Naive thymus-derived CD4-positive, alpha-beta T cell (primary cell): Measurements from ENCODE around the gene BSDC1. TPM values are rescaled to one million over a fixed set of nuclear protein-coding genes. Genes with fewer than 3 reads are reported as not detected.

Experiments
- ATAC-seq: fragments of 150-1000 bp; cut with Tn5 transposase; 2 replicates; pipeline ENCODE4 v1.10.0; 2021; ENCODE audit warnings: mild to moderate bottlenecking, moderate library complexity
- CTCF ChIA-PET: fragments of 350-600 bp; sonication (Branson Sonifier 250); formaldehyde crosslinking; loops from one replicate; lab custom pipeline; 2021; ENCODE audit warnings: antibody characterized with exemption; lab: Charles Lee
- POLR2A ChIA-PET: fragments of 350-600 bp; sonication (Branson Sonifier 250); formaldehyde crosslinking; loops from one replicate; lab custom pipeline; 2021; ENCODE audit warnings: antibody characterized with exemption, inconsistent platforms; lab: Charles Lee
- DNase-seq, 9 donors: peaks; one replicate each; pipeline versions ENCODE4 v3.0.0 to v3.0.0-alpha.2; 2020 to 2022; ENCODE audit warnings: mixed read lengths in 1 of 9
- H3K27ac ChIP-seq: one replicate; pipeline ENCODE4 v1.7.0; 2013; ENCODE audit warnings: mild to moderate bottlenecking, low read depth, low read length, moderate library complexity
- H3K27me3 ChIP-seq, 2 donors: one replicate each; pipeline ENCODE4 v1.7.0; 2013; ENCODE audit warnings: low read length in 2 of 2, mild to moderate bottlenecking in 2 of 2, moderate library complexity in 2 of 2; ENCODE audit not compliant: control insufficient read depth in 2 of 2, insufficient read depth in 2 of 2
- H3K36me3 ChIP-seq, 3 experiments: 1 replicate in 2 of 3; 2 replicates in 1 of 3; pipeline ENCODE4 v1.7.0; 2013; ENCODE audit warnings: low read length in 3 of 3, mild to moderate bottlenecking in 3 of 3, moderate library complexity in 1 of 3; ENCODE audit not compliant: insufficient read depth in 3 of 3, control insufficient read depth in 2 of 3
- H3K4me1 ChIP-seq, 2 donors: one replicate each; pipeline ENCODE4 v1.7.0; 2013; ENCODE audit warnings: low read length in 2 of 2, mild to moderate bottlenecking in 2 of 2, moderate library complexity in 1 of 2; ENCODE audit not compliant: control insufficient read depth in 2 of 2, insufficient read depth in 2 of 2
- H3K4me3 ChIP-seq: 2 replicates; pipeline ENCODE4 v1.7.0; 2013; ENCODE audit warnings: mild to moderate bottlenecking, low read length
- H3K9me3 ChIP-seq, 3 experiments: 1 replicate in 2 of 3; 2 replicates in 1 of 3; pipeline ENCODE4 v1.7.0; 2013; ENCODE audit warnings: low read length in 3 of 3; ENCODE audit not compliant: control insufficient read depth in 2 of 3
- H3K27ac Mint-ChIP-seq, 9 donors: one replicate each; pipeline ENCODE4 v1.8.0; 2020 to 2022; ENCODE audit warnings: mixed read lengths in 9 of 9, mild to moderate bottlenecking in 8 of 9, moderate library complexity in 5 of 9, inconsistent platforms in 2 of 9
- H3K27me3 Mint-ChIP-seq, 5 donors: one replicate each; pipeline ENCODE4 v1.8.0; 2021 to 2022; ENCODE audit warnings: mixed read lengths in 5 of 5, mild to moderate bottlenecking in 1 of 5
- H3K36me3 Mint-ChIP-seq, 5 donors: one replicate each; pipeline ENCODE4 v1.8.0; 2020 to 2022; ENCODE audit warnings: mixed read lengths in 5 of 5, mild to moderate bottlenecking in 3 of 5, inconsistent platforms in 1 of 5
- H3K4me1 Mint-ChIP-seq, 7 donors: one replicate each; pipeline ENCODE4 v1.8.0; 2020 to 2022; ENCODE audit warnings: mixed read lengths in 7 of 7, mild to moderate bottlenecking in 3 of 7, inconsistent platforms in 1 of 7
- H3K4me3 Mint-ChIP-seq, 10 donors: one replicate each; pipeline ENCODE4 v1.8.0; 2020 to 2022; ENCODE audit warnings: mild to moderate bottlenecking in 10 of 10, mixed read lengths in 10 of 10, moderate library complexity in 6 of 10, inconsistent platforms in 2 of 10
- H3K9me3 Mint-ChIP-seq, 11 donors: one replicate each; pipeline ENCODE4 v1.8.0; 2020 to 2022; ENCODE audit warnings: mixed read lengths in 11 of 11, mild to moderate bottlenecking in 4 of 11, inconsistent platforms in 1 of 11, moderate library complexity in 1 of 11
- intact Hi-C, 2 donors: fragments of 100-400 bp; cut with micrococcal nuclease; formaldehyde crosslinking; loops; one replicate each; pipeline ENCODE4 v1.15.1; 2023
- polyA plus RNA-seq, 2 donors: library from polyadenylated mRNA; unstranded; fragments of 300-500 nt; fragmentation: Illumina TruSeq; gene quantifications; one replicate each; pipeline ENCODE4 v1.2.3, GENCODE V29; 2021
- total RNA-seq, 6 experiments: library from RNA in 5 of 6; stranded (reverse) in 5 of 6; gene quantifications; 1 replicate in 5 of 6; 2 replicates in 1 of 6; pipeline ENCODE4 v1.2.3 and lab custom pipeline; 2021 to 2026

BSDC1 gene
- total and polyA plus RNA-seq, 7 experiments from 2014 or later = 37.6 to 186 (median 110) TPM

GRCh38 chr1:32346532-32347157 is 47.6 kb downstream of the BSDC1 start:
- Histone ChIP-seq H3K9me3 (no peaks in the 10 kb centered on the region), H3K4me3 (no peak overlapping the region), H3K27me3 (no peaks in the 10 kb centered on the region), H3K36me3 (no peaks in the 10 kb centered on the region), H3K4me1 (peaks cover 15 to 23% of the 10 kb centered on the region in 2 donors), H3K27ac (no peak overlapping the region)
- ChIA-PET CTCF (interaction anchor here (0.6 to 0.8 kb wide), 2 partner anchors 59 to 146 kb away, joined by 3 to 4 read pairs; no protein-coding TSS in a partner anchor), POLR2A (interaction anchor here (0.6 to 2.5 kb wide), 5 partner anchors 10 to 303 kb away, joined by 3 to 33 read pairs (median 4); partner anchors contain the start of genes MARCKSL1 and ZBTB8OS)
- Mint-ChIP-seq H3K9me3 (peaks cover 0 to 2% (median 0%) of the 10 kb centered on the region in 11 donors), H3K36me3 (no peaks in the 10 kb centered on the region), H3K4me3 (peak overlapping the region in 2 of 10 donors; percentile 10 to 61), H3K27ac (peak overlapping the region in 5 of 9 donors; percentile 11 to 41 (median 34)), H3K4me1 (peaks cover 44 to 62% (median 52%) of the 10 kb centered on the region in 7 donors), H3K27me3 (peaks cover 0 to 13% (median 0%) of the 10 kb centered on the region in 5 donors)
- DNase-seq (no peak), ATAC-seq (no peak)
- intact Hi-C loops = no loop called here

- H3K36me3 ChIP-seq = no peaks in the 10 kb centered on the region
- H3K9me3 Mint-ChIP-seq = peaks cover 0 to under 1% (median 0%) of the 10 kb centered on the region in 11 donors
- H3K27me3 ChIP-seq = no peaks in the 10 kb centered on the region
- intact Hi-C loops = no loop called here
- peak overlapping the region in 7 of 10 donors; percentile 1 to 61 (median 45) for H3K4me3 Mint-ChIP-seq
- H3K27me3 Mint-ChIP-seq = peaks cover 0 to 13% (median 0%) of the 10 kb centered on the region in 5 donors
- CTCF ChIA-PET = interaction anchor here (0.6 to 1.3 kb wide), 3 partner anchors 9 to 169 kb away, joined by 3 to 5 read pairs (median 3); partner anchors contain the start of gene MARCKSL1
- H3K27ac Mint-ChIP-seq = peak overlapping the region in 7 of 9 donors; percentile 34 to 66 (median 53)
- H3K4me1 ChIP-seq = peaks cover 10 to 18% of the 10 kb centered on the region in 2 donors
- no peak overlapping the region for H3K27ac ChIP-seq
- H3K36me3 Mint-ChIP-seq = no peaks in the 10 kb centered on the region
- H3K4me3 ChIP-seq = no peak overlapping the region
- H3K4me1 Mint-ChIP-seq = peaks cover 36 to 53% (median 45%) of the 10 kb centered on the region in 7 donors
- DNase-seq = peak in 3 of 9 donors; percentile 37 to 48 (median 40)
- ATAC-seq = peak; percentile 54
- POLR2A ChIA-PET = interaction anchor here (0.6 to 2.5 kb wide), 11 partner anchors 9 to 152 kb away, joined by 3 to 33 read pairs (median 3); partner anchors contain the start of genes FAM167B, HDAC1, LCK and MARCKSL1
- no peaks in the 10 kb centered on the region for H3K9me3 ChIP-seq
These were observed 48.9 kb downstream of the BSDC1 start for GRCh38 chr1:32345289-32345827.

DNA sequence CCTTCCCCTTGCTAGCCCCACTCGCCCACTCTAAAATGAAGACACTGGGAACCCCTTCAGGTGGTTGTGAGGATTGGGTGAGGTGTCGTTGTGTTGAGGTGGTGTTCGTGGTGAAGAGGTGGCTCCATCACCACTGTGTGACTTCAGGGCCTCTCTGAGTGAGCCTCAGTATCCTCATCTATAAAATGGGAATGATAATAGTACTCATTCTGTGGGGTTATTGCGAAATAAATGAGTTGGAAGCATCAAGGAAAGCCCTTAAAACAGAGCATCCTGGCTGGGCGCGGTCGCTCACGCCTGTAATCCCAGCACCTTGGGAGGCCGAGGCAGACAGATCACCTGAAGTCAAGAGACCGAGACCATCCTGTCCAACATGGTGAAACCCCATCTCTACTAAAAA is 51.5 kb downstream of the BSDC1 start:
- H3K27ac Mint-ChIP-seq = peak overlapping the region in 1 of 9 donors; percentile 36
- no peaks in the 10 kb centered on the region for H3K36me3 ChIP-seq
- H3K27me3 ChIP-seq = no peaks in the 10 kb centered on the region
- peaks cover 27 to 39% (median 33%) of the 10 kb centered on the region in 7 donors for H3K4me1 Mint-ChIP-seq
- ChIA-PET POLR2A (interaction anchor here (0.7 kb wide), 1 partner anchor 206 kb away, joined by 3 read pairs; no protein-coding TSS in a partner anchor), CTCF (interaction anchor here (1.1 kb wide), 1 partner anchor 94 kb away, joined by 3 read pairs; no protein-coding TSS in a partner anchor)
- peaks cover 11 to 13% of the 10 kb centered on the region in 2 donors for H3K4me1 ChIP-seq
- H3K9me3 ChIP-seq = no peaks in the 10 kb centered on the region
- no peaks in the 10 kb centered on the region for H3K36me3 Mint-ChIP-seq
- H3K27me3 Mint-ChIP-seq = peaks cover 0 to 15% (median 0%) of the 10 kb centered on the region in 5 donors
- intact Hi-C loops = no loop called here
- no peak overlapping the region for H3K4me3 ChIP-seq
- ATAC-seq (no peak), DNase-seq (no peak)
- no peaks in the 10 kb centered on the region for H3K9me3 Mint-ChIP-seq
- H3K4me3 Mint-ChIP-seq = peak overlapping the region in 1 of 10 donors; percentile 9
- no peak overlapping the region for H3K27ac ChIP-seq

GRCh38 chr1:32341971-32342370 is 52.3 kb downstream of the BSDC1 start:
- ATAC-seq (no peak), DNase-seq (no peak)
- intact Hi-C loops = no loop called here
- H3K36me3 Mint-ChIP-seq = no peaks in the 10 kb centered on the region
- Histone ChIP-seq H3K36me3 (no peaks in the 10 kb centered on the region), H3K27me3 (no peaks in the 10 kb centered on the region), H3K4me3 (no peak overlapping the region), H3K27ac (no peak overlapping the region), H3K9me3 (no peaks in the 10 kb centered on the region), H3K4me1 (peaks cover 18 to 20% of the 10 kb centered on the region in 2 donors)
- ChIA-PET CTCF (interaction anchor here (0.5 to 1.6 kb wide), 3 partner anchors 93 to 298 kb away, joined by 3 read pairs; no protein-coding TSS in a partner anchor), POLR2A (interaction anchor here (0.6 to 0.9 kb wide), 2 partner anchors 19 to 20 kb away, joined by 3 to 4 read pairs; no protein-coding TSS in a partner anchor)
- no peak overlapping the region for H3K4me3 Mint-ChIP-seq
- H3K9me3 Mint-ChIP-seq = no peaks in the 10 kb centered on the region
- H3K27me3 Mint-ChIP-seq = peaks cover 0 to 15% (median 0%) of the 10 kb centered on the region in 5 donors
- peaks cover 33 to 45% (median 41%) of the 10 kb centered on the region in 7 donors for H3K4me1 Mint-ChIP-seq
- H3K27ac Mint-ChIP-seq = peak overlapping the region in 1 of 9 donors; percentile 36

GRCh38 chr1:32341186-32341757 is 53.0 kb downstream of the BSDC1 start:
- Histone ChIP-seq H3K9me3 (no peaks in the 10 kb centered on the region), H3K27ac (no peak overlapping the region), H3K27me3 (no peaks in the 10 kb centered on the region), H3K36me3 (no peaks in the 10 kb centered on the region), H3K4me1 (peaks cover 25 to 27% of the 10 kb centered on the region in 2 donors), H3K4me3 (no peak overlapping the region)
- Mint-ChIP-seq H3K27me3 (peaks cover 0 to 11% (median 0%) of the 10 kb centered on the region in 5 donors), H3K27ac (no peak overlapping the region), H3K4me1 (peaks cover 30 to 43% (median 39%) of the 10 kb centered on the region in 7 donors), H3K9me3 (no peaks in the 10 kb centered on the region), H3K36me3 (no peaks in the 10 kb centered on the region), H3K4me3 (no peak overlapping the region)
- ChIA-PET POLR2A (interaction anchor here (0.9 kb wide), 1 partner anchor 18 kb away, joined by 3 read pairs; no protein-coding TSS in a partner anchor), CTCF (interaction anchor here (0.5 to 1.6 kb wide), 3 partner anchors 30 to 298 kb away, joined by 3 to 4 read pairs (median 3); no protein-coding TSS in a partner anchor)
- DNase-seq (no peak), ATAC-seq (no peak)
- intact Hi-C loops = no loop called here
